Esophagus squamous epithelium (tissue), 4 donors: ENCODE measurements around the gene CSMD2.

ENCODE experiments used
- POLR2A ChIP-seq, 4 donors: fragments of 450-650 bp; IDR thresholded peaks; one replicate each; pipeline ENCODE4 v1.6.1; 2017; ENCODE audit warnings: antibody characterized with exemption in 4 of 4, mild to moderate bottlenecking in 4 of 4, moderate library complexity in 3 of 4
- TF ChIP-seq, protein P1 (sequence below), 6 experiments: fragments of 450-650 bp in 4 of 6; fragments of 200-600 bp in 2 of 6; sonication (generic) in 2 of 6; IDR thresholded peaks; one replicate each; pipeline ENCODE4 v1.5.1; 2016 to 2019; ENCODE audit warnings: antibody characterized with exemption in 6 of 6, mild to moderate bottlenecking in 4 of 6, moderate library complexity in 4 of 6

DNA sequence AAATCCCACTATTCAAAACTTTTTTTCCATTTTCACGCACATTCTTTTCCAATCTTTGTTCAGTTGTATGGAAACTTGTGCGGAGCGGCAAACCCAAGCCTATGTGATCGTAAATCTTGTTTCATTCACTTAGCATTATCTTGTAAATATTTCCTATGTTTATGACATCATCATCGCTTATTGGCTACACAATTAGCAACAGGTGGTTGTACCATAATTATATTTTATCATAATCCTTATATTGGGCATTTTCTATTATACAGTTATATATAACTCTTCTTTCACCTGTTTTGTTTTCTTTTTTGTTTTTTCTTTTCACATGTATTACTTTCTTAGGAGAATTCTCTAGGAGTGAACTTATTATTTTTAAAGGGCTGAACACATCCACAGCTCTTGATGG is 627.1 kb downstream of the CSMD2 start:
- TF ChIP-seq, protein P1, sequence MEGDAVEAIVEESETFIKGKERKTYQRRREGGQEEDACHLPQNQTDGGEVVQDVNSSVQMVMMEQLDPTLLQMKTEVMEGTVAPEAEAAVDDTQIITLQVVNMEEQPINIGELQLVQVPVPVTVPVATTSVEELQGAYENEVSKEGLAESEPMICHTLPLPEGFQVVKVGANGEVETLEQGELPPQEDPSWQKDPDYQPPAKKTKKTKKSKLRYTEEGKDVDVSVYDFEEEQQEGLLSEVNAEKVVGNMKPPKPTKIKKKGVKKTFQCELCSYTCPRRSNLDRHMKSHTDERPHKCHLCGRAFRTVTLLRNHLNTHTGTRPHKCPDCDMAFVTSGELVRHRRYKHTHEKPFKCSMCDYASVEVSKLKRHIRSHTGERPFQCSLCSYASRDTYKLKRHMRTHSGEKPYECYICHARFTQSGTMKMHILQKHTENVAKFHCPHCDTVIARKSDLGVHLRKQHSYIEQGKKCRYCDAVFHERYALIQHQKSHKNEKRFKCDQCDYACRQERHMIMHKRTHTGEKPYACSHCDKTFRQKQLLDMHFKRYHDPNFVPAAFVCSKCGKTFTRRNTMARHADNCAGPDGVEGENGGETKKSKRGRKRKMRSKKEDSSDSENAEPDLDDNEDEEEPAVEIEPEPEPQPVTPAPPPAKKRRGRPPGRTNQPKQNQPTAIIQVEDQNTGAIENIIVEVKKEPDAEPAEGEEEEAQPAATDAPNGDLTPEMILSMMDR (IDR thresholded peaks at IDR 0.05), result no peak
- no peak for TF ChIP-seq POLR2A (IDR thresholded peaks at IDR 0.05)
